ENCODE data around the gene RUBCN.

DNA sequence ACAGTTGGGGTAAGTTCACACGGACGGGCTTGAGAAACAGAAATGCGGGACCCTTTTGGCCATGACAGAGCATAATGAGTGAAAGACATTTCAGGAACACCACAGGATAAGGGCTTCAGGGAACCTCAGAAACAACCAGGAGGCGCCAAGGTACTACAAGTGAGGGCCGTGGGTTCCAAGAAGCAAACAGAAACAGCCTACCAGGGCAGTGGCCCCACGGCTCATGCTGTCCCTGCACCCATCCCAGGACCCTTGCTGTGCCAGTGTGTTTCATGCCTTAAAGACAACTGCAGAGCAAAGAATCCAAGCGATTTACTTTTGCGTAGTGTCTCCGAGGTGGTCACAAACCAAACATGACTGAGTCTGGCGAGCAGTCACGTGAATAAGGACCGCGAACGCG lies 54.0 kb downstream of the RUBCN start:
- TF ChIP-seq CTCF (IDR thresholded peaks at IDR 0.05), result no peak
- no peak for TF ChIP-seq EP300 (IDR thresholded peaks at IDR 0.05)
- TF ChIP-seq POLR2A (IDR thresholded peaks at IDR 0.05), result no peak
